Measurements from ENCODE around the gene RAB39A.
A peak's percentile ranks its signal among the peaks of the same experiment; 100 is the strongest.
"Not testable (repeated sequence)": the region's sequence is repeated elsewhere in the genome, so short reads cannot be mapped to it uniquely, and the experiment has no call there.

Gene RAB39A, protein sequence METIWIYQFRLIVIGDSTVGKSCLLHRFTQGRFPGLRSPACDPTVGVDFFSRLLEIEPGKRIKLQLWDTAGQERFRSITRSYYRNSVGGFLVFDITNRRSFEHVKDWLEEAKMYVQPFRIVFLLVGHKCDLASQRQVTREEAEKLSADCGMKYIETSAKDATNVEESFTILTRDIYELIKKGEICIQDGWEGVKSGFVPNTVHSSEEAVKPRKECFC

DNA sequence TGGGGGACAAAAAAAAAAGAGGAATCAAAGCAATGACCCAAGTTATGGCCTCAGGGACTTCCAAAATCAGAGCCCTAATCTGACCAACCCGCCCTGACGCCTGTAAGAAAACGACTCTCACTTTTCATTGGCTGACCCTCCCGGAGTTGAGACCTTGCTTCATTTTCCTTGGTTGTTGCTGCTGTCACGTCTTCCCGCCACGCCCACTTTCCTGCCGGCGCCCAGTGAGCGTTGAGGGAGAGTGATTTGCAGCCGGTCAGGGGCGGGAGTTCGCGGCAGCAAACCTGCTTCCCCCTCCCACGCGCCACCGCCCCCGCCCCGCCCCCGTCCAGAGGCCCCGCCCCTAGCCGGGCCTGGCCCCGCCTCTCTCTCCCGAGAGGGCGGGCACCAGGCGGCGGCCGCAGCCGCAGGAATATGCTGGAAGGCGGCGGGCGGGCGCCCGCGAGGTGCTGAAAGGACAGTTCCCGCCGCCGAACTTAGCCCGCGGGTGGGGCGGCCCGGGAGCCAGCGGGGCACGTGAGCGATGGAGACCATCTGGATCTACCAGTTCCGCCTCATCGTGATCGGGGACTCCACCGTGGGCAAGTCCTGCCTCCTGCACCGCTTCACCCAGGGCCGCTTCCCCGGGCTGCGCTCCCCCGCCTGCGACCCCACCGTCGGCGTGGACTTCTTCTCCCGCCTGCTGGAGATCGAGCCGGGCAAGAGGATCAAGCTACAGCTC, at the start of gene RAB39A:
RAB39A (plus strand) TSS at position 403 of the 721 bp plus-strand sequence; CDS start at position 524, 121 bp downstream.
- peak; percentile 43 for DNase-seq (ENCODE audit: low spot score)

DNA sequence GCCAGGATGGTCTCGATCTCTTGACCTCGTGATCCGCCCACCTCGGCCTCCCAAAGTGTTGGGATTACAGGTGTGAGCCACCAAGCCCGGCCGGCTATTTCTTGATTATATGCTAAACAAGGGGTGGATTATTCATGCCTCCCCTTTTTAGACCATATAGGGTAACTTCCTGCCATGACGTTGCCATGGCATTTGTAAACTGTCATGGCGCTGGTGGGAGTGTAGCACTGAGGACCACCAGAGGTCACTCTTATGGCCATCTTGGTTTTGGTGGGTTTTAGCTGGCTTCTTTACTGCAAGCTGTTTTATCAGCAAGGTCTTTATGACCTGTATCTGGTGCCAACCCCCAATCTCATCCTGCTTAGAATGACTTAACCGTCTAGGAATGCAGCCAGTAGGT, 46.8 kb upstream of the RAB39A start:
- not testable (repeated sequence) for DNase-seq (ENCODE audit: low spot score)

DNA sequence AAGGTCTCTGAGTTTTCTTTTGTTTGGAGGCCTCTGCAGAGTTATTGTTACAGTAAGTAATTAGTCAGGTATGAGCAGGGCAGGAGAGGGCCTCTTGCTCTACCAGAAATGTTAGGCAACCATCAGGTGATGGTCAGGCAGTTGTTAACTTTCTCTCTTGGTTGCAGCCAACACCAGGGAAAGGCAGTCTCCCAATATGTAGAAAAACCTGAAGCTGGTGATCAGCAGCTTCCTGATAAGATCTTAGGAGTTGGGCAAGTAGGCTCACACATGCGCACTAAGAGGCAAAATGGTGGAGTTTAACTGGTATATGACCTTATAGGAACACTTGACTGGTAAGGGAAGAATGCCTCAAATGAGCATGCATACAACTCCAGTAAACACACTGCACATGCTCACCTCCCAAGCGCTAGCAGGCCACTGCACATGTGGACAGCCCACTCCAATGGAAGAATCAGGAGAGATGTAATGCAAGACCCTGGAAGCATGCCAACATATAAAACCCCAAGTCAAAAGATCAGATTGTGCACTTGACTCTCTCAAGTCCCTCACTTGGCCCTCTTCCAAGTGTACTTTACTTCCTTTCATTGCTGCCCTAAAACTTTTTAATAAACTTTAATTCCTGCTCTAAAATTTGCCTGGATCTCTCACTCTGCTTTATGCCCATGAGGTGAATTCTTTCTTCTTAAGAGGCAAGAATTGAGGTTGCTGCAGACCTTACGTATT, 46.0 kb upstream of the RAB39A start:
- no peak for DNase-seq (ENCODE audit: low spot score)

DNA sequence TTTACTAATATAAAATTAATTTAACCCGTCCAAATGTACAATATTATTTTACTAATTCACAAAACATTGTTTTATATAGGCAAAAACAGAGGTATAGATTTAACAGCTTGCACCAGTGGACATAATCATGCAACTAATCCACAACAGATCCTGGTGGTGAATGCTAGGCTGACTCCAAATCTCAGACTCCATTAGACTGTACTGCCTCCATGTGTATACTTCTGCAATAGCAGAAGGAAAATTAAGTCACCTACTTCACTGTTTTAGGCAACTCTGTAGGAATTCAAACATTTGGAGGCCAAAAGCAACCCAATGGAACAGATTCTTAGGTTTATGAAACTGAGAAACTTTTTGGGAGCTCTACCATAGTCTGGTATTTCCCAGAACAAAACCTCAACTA, 30.0 kb upstream of the RAB39A start:
- DNase-seq (ENCODE audit: low spot score), result no peak

DNA sequence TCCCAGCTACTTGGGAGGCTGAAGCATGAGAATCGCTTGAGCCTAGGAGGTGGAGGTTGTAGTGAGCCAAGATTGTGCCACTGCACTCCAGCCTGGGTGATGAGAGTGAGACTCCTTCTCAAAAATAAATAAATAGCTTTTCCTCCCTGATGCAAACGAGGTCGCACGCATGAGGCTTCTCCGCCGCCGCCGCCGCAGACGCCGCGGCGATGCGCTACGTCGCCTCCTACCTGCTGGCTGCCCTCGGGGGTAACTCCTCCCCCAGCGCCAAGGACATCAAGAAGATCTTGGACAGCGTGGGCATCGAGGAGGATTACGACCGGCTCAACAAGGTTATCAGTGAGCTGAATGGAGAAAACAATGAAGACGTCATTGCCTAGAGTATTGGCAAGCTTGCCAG, 20.0 kb upstream of the RAB39A start:
- DNase-seq (ENCODE audit: low spot score), result no peak

DNA sequence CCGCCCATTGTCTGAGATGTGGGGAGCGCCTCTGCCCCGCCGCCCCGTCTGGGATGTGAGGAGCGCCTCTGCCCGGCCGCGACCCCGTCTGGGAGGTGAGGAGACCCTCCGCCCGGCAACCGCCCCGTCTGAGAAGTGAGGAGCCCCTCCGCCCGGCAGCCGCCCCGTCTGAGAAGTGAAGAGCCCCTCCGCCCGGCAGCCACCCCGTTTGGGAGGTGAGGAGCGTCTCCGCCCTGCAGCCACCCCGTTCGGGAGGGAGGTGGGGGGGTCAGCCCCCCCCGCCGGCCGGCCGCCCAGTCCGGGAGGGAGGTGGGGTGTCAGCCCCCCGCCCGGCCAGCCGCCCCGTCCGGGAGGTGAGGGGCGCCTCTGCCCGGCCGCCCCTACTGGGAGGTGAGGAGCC, 15.8 kb upstream of the RAB39A start:
- DNase-seq (ENCODE audit: low spot score), result not testable (repeated sequence)

DNA sequence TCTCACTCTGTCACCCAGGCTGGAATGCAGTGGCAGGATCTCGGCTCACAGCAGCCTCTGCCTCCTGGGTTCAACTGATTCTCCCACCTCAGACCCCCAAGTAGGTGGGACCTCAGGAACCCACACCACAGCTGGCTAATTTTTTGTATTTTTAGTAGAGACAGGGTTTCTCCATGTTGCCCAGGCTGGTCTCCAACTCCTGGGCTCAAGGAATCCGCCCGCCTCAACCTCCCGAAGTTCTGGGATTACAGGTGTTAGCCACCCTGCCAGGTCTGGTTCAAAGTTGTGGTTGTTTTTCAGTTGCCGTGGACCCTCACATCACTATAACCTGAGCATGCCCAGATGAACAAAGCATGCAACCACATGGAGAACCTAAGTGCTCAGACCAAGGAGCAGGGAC, 13.0 kb upstream of the RAB39A start:
- no peak for DNase-seq (ENCODE audit: low spot score)

DNA sequence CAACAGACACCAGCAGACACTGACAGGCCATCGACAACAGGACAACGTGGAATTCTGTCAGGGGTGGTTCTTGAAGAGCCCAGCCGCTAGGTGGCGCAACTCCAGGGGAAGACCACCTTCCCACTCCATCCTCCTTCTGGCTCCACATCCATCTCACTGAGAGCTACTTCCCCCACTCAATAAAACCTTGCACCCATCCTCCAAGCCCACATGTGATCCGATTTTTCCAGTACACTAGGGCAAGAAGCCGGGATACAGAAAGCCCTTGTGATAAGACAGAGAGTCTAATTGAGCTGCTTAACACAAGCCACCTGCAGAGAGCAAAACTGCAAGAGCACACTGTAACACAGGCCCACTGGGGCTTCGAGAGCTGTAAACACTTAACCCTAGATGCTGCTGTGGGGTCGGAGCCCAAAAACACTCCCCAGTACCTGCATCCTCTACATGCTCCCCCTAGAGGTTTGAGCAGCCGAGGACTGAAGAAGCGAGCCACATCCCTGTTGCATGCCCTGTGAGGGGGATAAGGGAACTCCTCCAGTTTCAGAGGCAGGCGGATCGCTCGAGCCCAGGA, 11.5 kb upstream of the RAB39A start:
- DNase-seq (ENCODE audit: low spot score), result no peak

DNA sequence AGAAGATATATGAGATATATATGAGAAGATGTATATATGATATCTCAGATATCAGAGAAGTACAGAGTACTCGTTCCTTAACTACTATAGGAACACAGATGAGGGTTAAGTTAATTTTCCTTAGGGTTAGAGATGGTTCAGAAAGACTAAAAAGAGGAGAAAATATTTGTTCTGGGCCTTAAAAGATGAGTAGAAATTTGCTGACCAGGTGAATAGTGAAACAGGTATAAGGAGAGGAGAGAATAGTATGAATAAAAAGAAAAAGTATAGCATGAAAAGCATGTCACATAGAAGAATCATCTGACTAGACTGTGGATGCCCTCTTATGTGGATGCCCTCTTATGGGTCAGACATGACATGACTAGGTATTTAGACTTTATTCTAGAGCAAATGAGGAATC, 6.3 kb upstream of the RAB39A start:
- no peak for DNase-seq (ENCODE audit: low spot score)

DNA sequence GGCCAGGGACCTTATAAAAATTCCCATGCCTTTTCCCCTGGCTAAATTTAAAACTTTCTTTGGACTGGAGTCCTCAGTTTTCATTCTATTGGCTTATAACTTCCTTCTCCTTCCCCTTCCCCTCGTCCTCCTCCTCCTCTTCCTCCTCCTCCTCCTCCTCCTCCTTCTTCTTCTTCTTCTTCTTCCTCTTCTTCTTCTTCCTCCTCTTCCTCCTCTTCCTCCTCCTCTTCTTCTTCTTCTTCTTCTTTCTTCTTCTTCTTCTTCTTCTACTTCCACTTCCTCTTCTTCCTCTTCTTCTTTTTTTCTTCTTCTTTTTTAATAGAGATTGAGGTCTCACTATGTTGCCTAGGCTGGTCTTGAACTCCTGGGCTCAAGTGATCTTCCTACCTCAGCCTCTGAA, 4.7 kb upstream of the RAB39A start:
- DNase-seq (ENCODE audit: low spot score), result not testable (repeated sequence)

DNA sequence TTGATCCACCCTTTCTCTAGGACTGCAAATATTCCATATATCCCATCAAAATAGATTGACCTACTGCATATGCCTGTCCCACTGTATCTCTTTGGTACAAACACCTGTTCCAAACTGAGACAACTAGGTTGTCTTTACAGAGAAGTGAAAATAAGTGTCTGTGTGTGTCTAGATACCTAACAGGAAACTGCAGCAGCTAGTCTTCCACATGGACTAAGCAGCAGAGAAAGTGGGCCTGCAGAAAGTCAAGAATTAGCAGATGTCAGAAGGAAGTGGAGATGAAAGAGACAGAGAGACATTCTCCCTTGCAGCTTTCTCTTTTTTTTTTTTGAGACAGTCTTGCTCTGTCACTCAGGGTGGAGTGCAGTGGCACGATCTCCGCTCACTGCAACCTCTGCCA, 3.9 kb upstream of the RAB39A start:
- DNase-seq (ENCODE audit: low spot score), result no peak

DNA sequence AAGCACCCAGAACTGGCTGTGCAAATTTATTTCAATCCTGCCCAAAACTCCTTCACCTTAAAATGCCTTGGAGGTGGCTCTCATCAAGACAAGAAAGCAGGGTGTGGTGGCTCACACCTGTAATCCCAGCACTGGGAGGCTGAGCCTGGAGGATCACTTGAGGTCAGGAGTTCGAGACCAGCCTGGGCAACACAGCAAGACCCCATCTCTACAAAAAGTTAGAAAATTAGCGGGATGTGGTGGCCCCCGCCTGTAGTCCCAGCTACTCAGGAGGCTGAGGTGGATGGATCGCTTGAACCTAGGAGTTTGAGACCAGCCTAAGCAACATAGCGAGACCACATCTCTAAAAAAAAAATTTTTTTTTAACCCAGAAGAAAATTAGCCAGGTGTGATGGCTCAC, 689 bp upstream of the RAB39A start:
- no peak for DNase-seq (ENCODE audit: low spot score)

DNA sequence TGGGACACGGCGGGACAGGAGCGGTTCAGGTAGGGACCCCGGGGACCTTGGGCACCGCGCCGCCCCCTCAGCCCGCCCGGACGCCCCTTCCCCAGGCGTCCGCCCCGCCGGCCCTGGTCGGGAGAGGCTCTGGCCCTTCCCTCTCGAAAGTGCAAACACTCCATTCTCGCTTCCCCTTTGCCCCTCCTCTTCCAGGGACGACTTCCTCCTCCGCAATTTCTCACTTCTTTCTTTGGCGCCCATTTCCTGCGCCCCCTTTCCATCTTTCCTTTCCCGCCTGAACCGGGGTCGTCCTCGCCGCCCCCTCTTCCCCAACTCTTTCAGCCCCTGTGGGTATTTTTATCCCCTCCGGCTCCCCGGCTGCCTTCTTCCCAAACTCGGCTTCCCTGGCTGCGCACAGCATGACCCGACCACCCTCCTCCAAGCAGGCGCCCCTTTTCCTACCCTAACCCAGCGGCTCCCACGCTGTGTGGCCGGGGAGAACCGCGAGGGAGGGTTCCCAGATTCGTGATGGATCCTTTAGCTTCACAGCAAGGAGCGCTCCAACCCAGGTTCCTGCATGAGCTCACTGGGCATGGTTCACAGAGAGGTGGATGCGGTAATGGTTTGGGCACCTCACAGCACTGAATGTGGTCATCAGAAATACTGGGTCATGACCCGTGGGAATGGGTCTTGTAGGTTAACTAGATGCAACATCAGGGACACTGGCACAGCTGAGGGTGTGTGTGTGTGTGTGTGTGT, 689 bp downstream of the RAB39A start:
- DNase-seq (ENCODE audit: low spot score), result no peak

DNA sequence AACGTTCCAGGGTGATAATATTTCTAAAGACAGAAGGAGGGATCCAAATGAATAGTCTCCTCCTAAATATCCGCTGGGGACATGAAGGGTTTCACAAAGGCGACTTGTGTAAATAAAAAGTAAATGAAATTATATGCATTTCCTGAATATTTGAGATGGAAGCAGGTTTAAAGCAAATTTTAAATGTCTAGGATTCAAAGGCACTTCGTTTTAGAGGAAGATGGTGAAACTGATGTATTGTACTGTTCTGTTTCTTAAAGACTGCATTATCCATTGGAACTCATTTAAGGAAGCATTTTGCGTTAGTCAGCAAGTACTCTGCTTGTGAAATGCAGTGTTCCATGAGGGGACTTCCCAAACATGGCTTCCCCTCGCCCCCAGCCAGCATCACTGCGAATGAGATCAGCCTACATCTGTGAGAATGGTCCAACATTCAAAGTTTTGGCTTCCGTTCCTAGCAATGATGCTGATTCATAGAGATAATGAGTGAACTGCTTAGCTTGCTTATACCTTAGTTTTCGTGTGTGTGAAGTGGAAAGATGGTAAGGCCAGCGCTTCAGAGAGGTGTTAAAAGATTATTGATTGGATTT, 1.5 kb downstream of the RAB39A start:
- DNase-seq (ENCODE audit: low spot score), result no peak

DNA sequence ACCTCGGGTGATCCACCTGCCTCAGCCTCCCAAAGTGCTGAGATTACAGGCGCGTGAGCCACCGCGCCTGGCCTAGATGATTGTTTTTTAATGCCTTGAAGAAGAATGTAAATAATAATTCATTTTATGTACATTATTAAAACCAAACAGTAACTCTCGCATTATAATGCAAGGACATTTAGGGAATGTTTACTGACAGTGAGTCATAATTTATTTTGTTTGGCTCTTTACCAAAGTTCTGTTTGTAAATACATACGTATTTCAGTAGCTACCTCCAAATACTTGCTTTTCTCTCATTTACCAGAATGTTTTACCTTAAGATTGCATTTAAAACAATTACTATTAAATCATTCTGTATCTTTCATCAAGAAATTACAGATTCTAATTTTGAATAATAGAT, 3.0 kb downstream of the RAB39A start:
- DNase-seq (ENCODE audit: low spot score), result no peak

DNA sequence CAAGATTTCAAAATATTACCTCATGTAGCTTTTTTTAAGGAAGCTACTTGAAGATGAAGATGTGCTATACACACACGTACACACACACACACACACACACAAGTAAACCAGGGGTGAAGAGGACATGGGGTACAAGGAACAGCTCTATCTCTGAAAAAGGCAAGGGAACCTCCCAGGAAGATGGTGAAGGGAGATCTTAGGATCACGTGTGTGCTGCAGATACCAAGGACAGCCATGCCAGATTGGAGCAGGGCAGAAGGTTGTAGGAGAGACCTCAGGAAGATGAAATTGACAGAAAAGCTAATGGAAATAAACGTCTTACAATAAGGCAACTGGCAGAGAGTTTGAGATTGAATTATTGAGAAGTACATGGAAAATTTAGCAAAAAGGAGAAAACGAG, 19.7 kb downstream of the RAB39A start:
- no peak for DNase-seq (ENCODE audit: low spot score)

DNA sequence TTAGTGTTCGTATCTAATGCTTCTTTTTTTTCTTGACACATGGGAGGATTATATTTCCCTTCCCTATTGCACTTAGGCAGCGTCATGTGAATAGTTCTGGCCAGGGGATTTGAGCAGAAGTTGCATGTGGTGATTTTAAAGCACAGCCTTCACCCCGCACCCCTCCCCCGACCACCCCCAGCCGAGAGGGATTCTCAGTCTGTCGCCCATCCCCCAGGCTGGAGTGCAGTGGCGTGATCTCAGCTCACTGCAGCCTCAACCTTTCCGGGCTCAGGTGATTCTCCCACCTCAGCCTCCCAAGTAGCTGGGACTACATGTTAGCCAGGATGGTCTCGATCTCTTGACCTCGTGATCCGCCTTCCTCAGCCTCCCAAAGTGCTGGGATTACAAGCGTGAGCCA, 20.1 kb downstream of the RAB39A start:
- not testable (repeated sequence) for DNase-seq (ENCODE audit: low spot score)

DNA sequence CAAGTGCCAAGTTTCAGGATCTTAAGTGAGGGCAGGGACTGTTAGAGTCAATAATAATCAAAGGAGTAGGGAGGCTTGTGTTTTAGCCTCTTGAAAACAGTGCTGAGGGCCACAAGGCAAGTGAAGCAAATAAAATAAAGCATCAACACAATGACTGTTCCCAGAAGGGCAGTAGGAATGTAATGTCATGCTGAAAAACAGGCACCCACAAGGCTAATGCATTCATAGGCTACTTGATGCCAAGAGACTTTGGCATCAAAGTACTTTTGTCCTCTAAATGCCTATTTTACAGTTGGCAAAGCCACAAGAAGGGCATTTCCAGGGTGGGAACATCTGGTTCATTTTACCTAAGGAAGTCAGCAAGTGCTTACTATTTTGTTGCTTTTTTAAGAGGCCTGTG, 22.9 kb downstream of the RAB39A start:
- no peak for DNase-seq (ENCODE audit: low spot score)

DNA sequence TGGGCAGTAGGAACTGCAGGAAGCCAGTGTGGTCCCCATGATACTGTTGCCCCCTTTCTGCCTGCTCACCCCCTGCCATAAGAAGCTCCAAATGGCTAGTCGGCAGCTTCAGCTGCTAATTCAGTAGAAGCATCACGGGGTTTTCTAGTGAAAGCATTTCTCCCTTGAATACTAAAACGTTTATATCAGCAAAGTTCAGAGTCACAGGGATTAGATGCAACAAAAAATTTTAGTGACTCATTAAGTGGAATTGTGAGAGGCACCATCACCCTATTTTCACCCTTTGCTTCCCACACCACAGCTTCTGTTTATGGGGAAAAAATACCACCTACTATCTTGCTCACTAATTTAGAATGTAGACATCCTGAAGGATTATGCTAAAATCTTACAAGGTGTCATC, 25.2 kb downstream of the RAB39A start:
- DNase-seq (ENCODE audit: low spot score), result no peak

DNA sequence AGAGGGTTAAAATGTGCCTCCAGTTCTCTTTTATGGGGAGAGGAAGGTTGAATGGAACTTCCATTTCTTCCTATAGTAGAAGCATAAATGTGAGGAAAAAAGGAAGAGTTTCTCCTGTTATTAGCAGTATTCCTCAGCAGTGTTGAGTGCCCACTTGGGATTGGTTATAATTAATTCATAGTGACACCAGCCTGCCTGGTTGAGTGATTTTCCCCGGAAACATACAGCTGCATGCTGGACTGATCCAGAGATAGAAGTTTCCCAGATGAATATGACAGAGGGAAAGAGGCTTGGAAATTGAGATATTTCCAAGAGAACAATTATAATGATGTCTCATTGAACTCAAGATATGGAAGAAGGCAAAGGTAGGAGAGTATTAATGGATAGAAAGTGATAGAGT, 28.3 kb downstream of the RAB39A start:
- DNase-seq (ENCODE audit: low spot score), result no peak

DNA sequence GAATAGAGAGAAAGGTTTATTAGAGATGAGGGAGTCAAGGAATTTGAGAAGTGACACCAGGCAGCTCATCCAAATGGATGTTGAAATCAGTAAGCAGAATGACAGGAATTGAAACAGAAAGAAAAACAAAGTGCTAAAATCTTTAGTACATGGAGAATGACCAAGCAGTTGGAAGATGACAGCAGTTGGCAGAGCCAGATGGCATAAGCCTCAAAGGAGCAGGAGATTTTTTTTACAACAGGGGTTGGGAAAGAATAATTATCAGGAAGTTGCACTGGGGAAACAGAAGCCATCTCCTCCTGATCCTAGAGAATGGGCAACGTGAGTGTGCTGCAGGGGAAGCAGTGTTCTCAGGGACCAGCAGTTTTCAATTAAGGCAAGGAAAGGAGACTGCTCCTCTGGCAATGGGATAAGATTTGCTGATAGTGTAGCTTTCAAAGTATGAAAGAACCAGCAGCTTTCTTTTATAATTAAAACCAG, 28.9 kb downstream of the RAB39A start:
- no peak for DNase-seq (ENCODE audit: low spot score)

DNA sequence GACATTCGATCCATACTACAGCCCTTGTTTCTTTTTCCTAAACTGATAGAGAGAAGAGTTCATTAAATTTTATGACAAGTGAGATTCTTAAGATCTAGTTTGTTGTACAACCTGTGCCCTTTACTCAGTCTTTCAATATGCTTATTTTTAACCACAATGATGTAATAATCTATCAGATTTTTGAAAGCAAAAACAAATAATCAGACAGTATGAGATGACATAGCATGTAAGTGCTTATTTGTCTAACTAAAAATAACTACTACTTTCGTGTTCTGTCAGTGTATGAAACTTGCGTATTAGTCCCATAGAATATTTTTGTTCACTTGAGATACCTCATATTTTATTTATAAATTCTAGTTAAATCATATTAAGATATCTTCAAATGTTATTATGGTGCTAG, 33.2 kb downstream of the RAB39A start:
- DNase-seq (ENCODE audit: low spot score), result no peak
